GM12878 (cell line): ENCODE data around the gene TMEM239. TPM values are rescaled to one million over a fixed set of nuclear protein-coding genes. Genes with fewer than 3 reads are reported as not detected.

Source experiments
- ATAC-seq: fragments of 200-7000 bp; cut with Tn5 transposase; 3 replicates; pipeline ENCODE4 v1.9.1; 2020; ENCODE audit warnings: mild to moderate bottlenecking, moderate library complexity
- BruUV-seq: library from RNA; stranded (reverse); fragments of 400-500 nt; replicated peaks from 2 replicates; lab custom pipeline; 2021; lab: Mats Ljungman, UMichigan
- CTCF ChIA-PET: fragments of 300-600 bp; sonication (Branson Sonifier 250); formaldehyde crosslinking; extraction: SDS; loops from one replicate; lab custom pipeline; 2021; ENCODE audit warnings: inconsistent platforms; lab: Yijun Ruan, JAX
- POLR2A ChIA-PET: fragments of 350-600 bp; formaldehyde crosslinking; extraction: SDS; loops from one replicate; lab custom pipeline; 2021; ENCODE audit warnings: inconsistent platforms; lab: Charles Lee
- RAD21 ChIA-PET: fragments of 300-600 bp; sonication (Branson Sonifier 250); formaldehyde crosslinking; loops from one replicate; lab custom pipeline; 2023; ENCODE audit warnings: antibody characterized with exemption; ENCODE audit not compliant: unreplicated experiment; lab: Charles Lee
- SMC1A ChIA-PET: fragments of 300-600 bp; sonication (Branson Sonifier 250); formaldehyde crosslinking; loops from one replicate; lab custom pipeline; 2023; ENCODE audit not compliant: unreplicated experiment, uncharacterized antibody; lab: Charles Lee
- DNase-seq: peaks from one replicate; pipeline ENCODE4 v3.0.0-alpha.2; 2011; ENCODE audit warnings: low read depth, low spot score
- FAIRE-seq: peaks from 3 replicates; lab custom pipeline; 2011; peaks lifted over from hg19 to GRCh38; lab: Jason Lieb, UNC
- H2AFZ ChIP-seq: 2 replicates; pipeline ENCODE4 v1.6.0; 2011; ENCODE audit warnings: low read depth, low read length, control low read depth; ENCODE audit not compliant: control insufficient read depth
- H3K27ac ChIP-seq: 2 replicates; pipeline ENCODE4 v1.5.1; 2011; ENCODE audit warnings: control low read depth; ENCODE audit not compliant: control insufficient read depth, insufficient read depth
- H3K27me3 ChIP-seq, 2 experiments: replicated peaks in 1 of 2; 2 replicates each; pipeline versions ENCODE4 v1.6.0 to v1.6.1; 2011; ENCODE audit warnings: low read length in 1 of 2; ENCODE audit not compliant: control insufficient read depth in 2 of 2, insufficient read depth in 2 of 2
- H3K36me3 ChIP-seq, 2 experiments: 2 replicates each; pipeline ENCODE4 v1.5.1; 2011; ENCODE audit warnings: low read length in 1 of 2; ENCODE audit not compliant: control insufficient read depth in 2 of 2, insufficient read depth in 2 of 2
- H3K4me1 ChIP-seq: 2 replicates; pipeline ENCODE4 v1.6.1; 2011; ENCODE audit warnings: mild to moderate bottlenecking, low read length, moderate library complexity, mixed read lengths; ENCODE audit not compliant: control insufficient read depth, insufficient read depth
- H3K4me2 ChIP-seq: 2 replicates; pipeline ENCODE4 v1.6.0; 2011; ENCODE audit warnings: control low read depth; ENCODE audit not compliant: control insufficient read depth, insufficient read depth
- H3K4me3 ChIP-seq: fragments of 200-600 bp; sonication (generic); 2 replicates; pipeline ENCODE4 v1.5.1; 2016
- H3K79me2 ChIP-seq: 2 replicates; pipeline ENCODE4 v1.6.0; 2011; ENCODE audit warnings: low read length; ENCODE audit not compliant: control insufficient read depth, insufficient read depth
- H3K9ac ChIP-seq: 2 replicates; pipeline ENCODE4 v1.8.0; 2011; ENCODE audit warnings: low read length, control low read depth, mixed read lengths; ENCODE audit not compliant: control insufficient read depth, insufficient read depth
- H3K9me3 ChIP-seq: replicated peaks from 3 replicates; pipeline ENCODE4 v1.5.1; 2011; ENCODE audit warnings: mild to moderate bottlenecking, low read length; ENCODE audit not compliant: control insufficient read depth, insufficient read depth
- H4K20me1 ChIP-seq: 2 replicates; pipeline ENCODE4 v1.6.0; 2011; ENCODE audit not compliant: control insufficient read depth, insufficient read depth
- CHD2 ChIP-seq: IDR thresholded peaks from 2 replicates; pipeline ENCODE4 v1.6.1; 2011; ENCODE audit warnings: low read depth, low read length, improper control_type of control experiment, borderline replicate concordance
- EZH2 ChIP-seq: IDR thresholded peaks from 2 replicates; pipeline ENCODE4 v1.6.1; 2012; ENCODE audit warnings: low read depth, mild to moderate bottlenecking, control low read depth, inconsistent platforms, low read length, borderline replicate concordance; ENCODE audit not compliant: control insufficient read depth
- HDGF ChIP-seq: fragments of 450-650 bp; IDR thresholded peaks from 2 replicates; pipeline ENCODE4 v1.6.1; 2016; ENCODE audit warnings: antibody characterized with exemption
- NFYA ChIP-seq: IDR thresholded peaks from 2 replicates; pipeline ENCODE4 v1.6.1; 2011; ENCODE audit warnings: low read depth, mild to moderate bottlenecking, low read length, improper control_type of control experiment, borderline replicate concordance
- SPI1 ChIP-seq: IDR thresholded peaks from 2 replicates; pipeline ENCODE4 v1.6.1; 2011; ENCODE audit warnings: low read depth, mild to moderate bottlenecking, low read length, moderate library complexity, borderline replicate concordance; ENCODE audit not compliant: insufficient read depth
- WGBS: methylation state at CpG from one replicate; pipeline ENCODE4 v1.1.6; 2016; ENCODE audit warnings: low lambda C conversion rate; ENCODE audit not compliant: insufficient replicate concordance, insufficient coverage; ENCODE audit errors: missing lambda C conversion rate; 5-methylcytosine and 5-hydroxymethylcytosine counted together
- in situ Hi-C: fragments of 300-500 bp; cut with MboI; formaldehyde crosslinking; loops from 9 replicates; pipeline ENCODE4 v1.14.3; 2018; ENCODE audit warnings: mixed read lengths
- intact Hi-C: fragments of 100-400 bp; cut with micrococcal nuclease; formaldehyde crosslinking; loops from one replicate; pipeline ENCODE4 v1.14.2; 2022; ENCODE audit not compliant: unreplicated experiment
- polyA plus RNA-seq, 11 experiments: library from polyadenylated mRNA; depleted of rRNA in 4 of 11; unstranded in 6 of 11; stranded (reverse) in 5 of 11; fragments of >200 nt; fragmentation: Nextera tagmentation in 4 of 11; fragmentation: Illumina TruSeq in 1 of 11; extraction: Ambion mirVana in 4 of 11; extraction: Trizol in 1 of 11; gene quantifications; 1 replicate in 1 of 11; 2 replicates in 10 of 11; pipeline versions ENCODE4 v1.2.1 to v1.2.3, GENCODE V29; 2011 to 2016; ENCODE audit warnings: inconsistent platforms in 2 of 11, missing spikeins in 2 of 11, low read depth in 1 of 11
- total RNA-seq, 4 experiments: library from RNA; depleted of rRNA in 3 of 4; stranded (reverse); fragments of >200 nt in 3 of 4; fragmentation: Illumina TruSeq in 1 of 4; extraction: Trizol in 1 of 4; gene quantifications; 2 replicates each; pipeline versions ENCODE4 v1.2.1 to v1.2.3, GENCODE V29; 2013 to 2021

Gene TMEM239
- total and polyA plus RNA-seq, 10 of the 15 experiments (the other 5 are each of a cell fraction or from before 2014, with no cell fraction given): not detected

DNA sequence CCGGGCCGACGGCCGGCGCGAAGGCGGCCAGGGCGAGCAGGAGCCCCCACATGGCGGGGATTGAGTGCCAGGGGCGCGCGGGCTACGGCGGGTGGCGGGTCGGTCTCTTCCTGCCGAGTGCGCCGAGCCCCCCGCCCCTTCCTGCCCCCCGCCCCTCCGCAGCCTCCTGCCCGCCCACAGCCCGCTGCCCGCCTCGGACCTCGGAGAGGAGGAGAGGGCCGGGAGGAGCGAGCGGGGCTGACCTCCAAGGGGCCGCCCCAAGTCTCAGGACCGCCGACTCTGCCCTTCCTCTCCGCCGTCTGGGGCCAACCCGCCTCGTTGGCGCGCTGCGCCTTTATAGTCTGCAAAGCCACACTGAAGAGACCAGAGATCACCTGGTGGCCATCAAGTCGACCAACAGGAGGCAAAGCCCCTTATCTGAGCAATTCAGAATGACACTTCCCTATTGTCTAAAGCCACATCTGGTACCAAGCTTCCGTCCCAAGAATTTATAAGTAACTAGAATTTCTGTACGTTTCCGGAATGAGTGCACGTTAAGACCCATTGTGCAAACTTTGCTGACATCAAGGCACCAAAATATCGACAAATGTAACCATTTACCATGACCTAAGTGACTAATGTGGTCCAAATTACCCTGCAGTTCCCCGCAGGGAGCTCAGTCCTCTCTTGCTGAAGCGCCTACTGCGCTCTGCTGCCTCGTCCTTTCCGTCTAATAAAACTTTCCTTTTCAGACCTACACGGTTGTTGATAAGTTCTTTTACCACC lies 15.5 kb upstream of the TMEM239 start, which contains the start of gene CPXM1:
Gene CPXM1 (minus strand): TSS at position 107 of the 765 bp plus-strand sequence. CDS start 55 bp downstream, at position 52.
- no peak within 1 kb of the TSS for H3K27ac ChIP-seq
- DNase-seq (no peak), ATAC-seq (peak; percentile 74), FAIRE-seq (no peak)
- no peak within 1 kb of the TSS for H2AFZ ChIP-seq
- H3K4me2 ChIP-seq: peak within 1 kb of the TSS; percentile 43; the same call in 1 of the 2 replicates
- BruUV-seq: no TSS peak
- no peaks in the 10 kb centered on the region for H3K4me1 ChIP-seq
- no peak within 1 kb of the TSS for H3K9ac ChIP-seq
- peaks cover 13 to 18% of the 10 kb centered on the region in 2 experiments for H3K27me3 ChIP-seq
- H3K4me3 ChIP-seq: no peak within 1 kb of the TSS
- under 1% methylated on average over 41 of the region's 52 CpGs for WGBS
- no peaks in the 10 kb centered on the region for H3K79me2 ChIP-seq
- in situ Hi-C loops (no loop called here), intact Hi-C loops (no loop called here)
- POLR2A ChIA-PET: no interaction called here
- CTCF ChIA-PET: no interaction called here
- RAD21 ChIA-PET: interaction anchor here (0.9 kb wide), 1 partner anchor 200 kb away, joined by 3 read pairs; no protein-coding TSS in a partner anchor
- H3K36me3 ChIP-seq: no peaks in the 10 kb centered on the region
- TF ChIP-seq EZH2: peak; percentile 94; the same call in 1 of the 2 replicates
- peak; percentile 14; the same call in 1 of the 2 replicates for TF ChIP-seq SPI1
- TF ChIP-seq NFYA: no peak
- TF ChIP-seq CHD2: no peak
- TF ChIP-seq HDGF: no peak
- SMC1A ChIA-PET: interaction anchor here (0.8 to 1.1 kb wide), 2 partner anchors 9 to 51 kb away, joined by 3 read pairs; no protein-coding TSS in a partner anchor
- no peaks in the 10 kb centered on the region for H3K9me3 ChIP-seq
- H4K20me1 ChIP-seq: no peaks in the 10 kb centered on the region
